OCI-M2 (cell line): Measurements from ENCODE around the gene CLDN15.
"Not testable (repeated sequence)": the region's sequence is repeated elsewhere in the genome, so short reads cannot be mapped to it uniquely, and the experiment has no call there.

Experiments
- DNase-seq: peaks from one replicate; lab custom pipeline; 2025; ENCODE audit not compliant: unreplicated experiment; lab: John Stamatoyannopoulos, UW

CLDN15 gene

GRCh38 chr7:101222275-101222830 lies 15.2 kb downstream of the CLDN15 start:
- no peak for DNase-seq

- DNase-seq: no peak
These were observed 17.3 kb downstream of the CLDN15 start for GRCh38 chr7:101220295-101220694.

- DNase-seq: no peak
These were observed 19.1 kb downstream of the CLDN15 start for GRCh38 chr7:101218236-101219125.

DNA sequence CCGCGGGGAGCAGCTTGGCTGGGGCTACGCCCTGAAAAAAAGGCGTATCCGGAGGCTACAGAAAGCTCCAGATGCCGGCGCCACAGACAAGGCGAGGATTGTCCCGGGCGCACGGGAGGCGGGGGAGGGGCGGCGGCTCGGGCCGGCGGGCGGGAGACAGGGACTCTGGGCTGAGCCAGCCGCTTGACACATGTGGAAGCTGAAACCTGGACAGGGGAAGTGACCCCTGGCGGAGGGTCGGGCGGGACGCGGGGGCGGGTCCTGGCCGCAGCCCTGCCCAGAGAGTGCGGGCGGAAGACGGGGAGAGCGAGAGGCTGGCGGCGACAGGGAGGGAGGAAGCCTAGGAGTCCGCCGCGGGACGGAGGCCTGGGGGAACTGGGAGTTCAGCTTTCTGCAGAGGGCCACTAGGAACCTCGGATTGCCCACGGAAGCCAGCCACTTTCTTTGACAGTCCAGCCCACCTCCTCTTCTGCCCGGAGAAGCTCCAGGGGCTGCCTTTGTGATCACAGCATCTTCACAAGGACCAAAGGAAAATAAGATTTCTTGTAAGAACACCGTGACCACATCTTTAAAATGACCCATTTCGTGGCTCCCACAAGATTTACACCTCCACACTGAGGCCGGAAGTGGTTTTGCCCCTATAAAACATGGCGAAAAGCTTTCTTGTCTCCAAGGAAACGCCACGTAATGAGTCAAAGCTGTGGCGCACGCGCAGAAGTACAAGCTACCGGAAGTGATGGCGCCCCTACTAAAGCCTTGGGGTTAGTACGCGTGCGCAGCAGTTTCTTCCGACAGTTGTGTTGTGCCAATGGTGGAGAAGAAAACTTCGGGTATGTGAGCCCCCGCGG lies 20.0 kb downstream of the CLDN15 start, which contains the start of the genes PLOD3 and ZNHIT1:
TSS of gene PLOD3 (minus strand) at position 194 of the 848 bp plus-strand sequence. CDS start 307 bp downstream, outside the sequence.
TSS of gene ZNHIT1 (plus strand) at position 778 of the 848 bp plus-strand sequence. CDS start at position 809, 31 bp downstream.
- DNase-seq: peak; percentile 87

- no peak for DNase-seq
These were observed 20.7 kb downstream of the CLDN15 start for GRCh38 chr7:101216860-101217387.

GRCh38 chr7:101216001-101216859 lies 21.4 kb downstream of the CLDN15 start:
- DNase-seq: no peak

- no peak for DNase-seq
These were observed 25.6 kb downstream of the CLDN15 start for GRCh38 chr7:101212014-101212413.

DNA sequence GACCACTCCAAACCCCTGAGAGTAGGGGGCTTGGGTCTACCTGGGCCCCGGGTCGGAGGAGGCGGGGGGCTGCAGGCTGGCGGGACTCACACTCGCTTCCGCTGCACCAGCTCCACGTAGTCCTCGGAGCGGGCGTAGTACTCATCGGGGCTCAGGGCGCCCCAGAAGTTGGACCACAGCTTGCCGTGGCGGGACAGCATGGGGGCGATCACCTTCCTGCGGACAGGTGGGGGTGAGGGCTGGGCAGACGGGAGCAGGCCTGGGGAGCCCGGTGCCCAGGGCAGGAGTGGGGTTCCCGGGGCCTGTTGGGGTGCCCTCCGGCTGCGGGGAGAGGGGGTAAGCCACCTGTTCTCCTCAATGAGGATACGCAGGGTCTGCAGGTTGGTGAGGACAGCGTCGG lies 26.1 kb downstream of the CLDN15 start:
- DNase-seq: no peak

- no peak for DNase-seq
These were observed 27.5 kb downstream of the CLDN15 start for GRCh38 chr7:101210143-101210542.

DNA sequence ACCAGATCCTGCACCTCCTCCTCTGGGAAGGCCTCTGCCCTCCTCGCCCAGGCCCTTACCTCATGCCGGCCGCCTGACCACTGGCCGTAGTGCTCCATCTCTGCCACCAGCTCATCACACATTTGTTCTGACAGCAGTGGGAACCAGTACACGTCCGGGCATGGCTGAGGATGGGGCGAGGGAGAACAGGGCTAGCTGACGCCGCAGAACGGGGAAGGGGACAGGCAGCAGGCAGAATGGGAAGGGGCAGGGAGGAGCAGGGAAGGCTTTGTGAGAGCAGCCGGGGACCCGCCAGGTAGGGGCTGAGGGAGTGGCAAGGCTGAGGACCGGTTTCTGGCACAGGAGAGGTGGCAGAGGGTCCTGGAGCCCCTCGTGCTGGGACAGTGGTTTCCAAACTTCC lies 28.8 kb downstream of the CLDN15 start:
- no peak for DNase-seq

DNA sequence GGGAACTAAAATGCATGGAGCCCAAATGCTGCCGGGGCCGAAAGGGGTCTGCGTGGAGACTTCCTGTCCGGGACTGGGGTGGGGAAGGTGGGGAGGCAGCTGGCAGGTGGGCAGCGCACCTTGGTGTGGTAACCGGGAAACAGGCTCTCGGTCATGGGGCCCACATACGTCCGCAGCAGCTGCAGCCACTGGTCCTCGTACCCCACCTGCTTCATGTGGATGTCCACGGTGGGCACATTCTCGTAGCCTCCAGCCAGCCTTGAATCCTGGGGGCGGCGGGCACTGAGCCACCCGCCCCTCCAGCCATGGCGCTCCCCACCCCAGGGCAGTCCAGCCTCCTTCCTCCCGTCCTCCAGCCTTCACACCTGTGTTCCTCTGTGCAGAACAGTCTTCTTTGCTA lies 30.1 kb downstream of the CLDN15 start:
- DNase-seq: no peak

- no peak for DNase-seq
These were observed 30.9 kb downstream of the CLDN15 start for GRCh38 chr7:101206665-101207042.

- DNase-seq: no peak
These were observed 31.5 kb downstream of the CLDN15 start for GRCh38 chr7:101205901-101206664.

- not testable (repeated sequence) for DNase-seq
These were observed 33.6 kb downstream of the CLDN15 start for GRCh38 chr7:101203740-101204738.

- DNase-seq: no peak
These were observed 35.0 kb downstream of the CLDN15 start for GRCh38 chr7:101202603-101202918.

- DNase-seq: no peak
These were observed 35.7 kb downstream of the CLDN15 start for GRCh38 chr7:101201695-101202602.

- DNase-seq: no peak
These were observed 36.6 kb downstream of the CLDN15 start, which contains the start of gene MOGAT3 for GRCh38 chr7:101200862-101201599. TSS of gene MOGAT3 (minus strand) at chr7:101201036. CDS start at chr7:101200854, 182 bp downstream.
